Body of pancreas (tissue), 4 donors: ENCODE measurements around the gene CCNA1.

Experiments used
- POLR2A ChIP-seq, 3 donors: fragments of 450-650 bp; IDR thresholded peaks; one replicate each; pipeline ENCODE4 v1.6.1; 2016; ENCODE audit warnings: antibody characterized with exemption in 3 of 3, mild to moderate bottlenecking in 2 of 3
- TF ChIP-seq, protein P1 (sequence below), 7 experiments: fragments of 450-650 bp in 4 of 7; fragments of 200-600 bp in 3 of 7; sonication (generic) in 3 of 7; IDR thresholded peaks; one replicate each; pipeline ENCODE4 v1.5.1; 2016 to 2019; ENCODE audit warnings: antibody characterized with exemption in 7 of 7

DNA sequence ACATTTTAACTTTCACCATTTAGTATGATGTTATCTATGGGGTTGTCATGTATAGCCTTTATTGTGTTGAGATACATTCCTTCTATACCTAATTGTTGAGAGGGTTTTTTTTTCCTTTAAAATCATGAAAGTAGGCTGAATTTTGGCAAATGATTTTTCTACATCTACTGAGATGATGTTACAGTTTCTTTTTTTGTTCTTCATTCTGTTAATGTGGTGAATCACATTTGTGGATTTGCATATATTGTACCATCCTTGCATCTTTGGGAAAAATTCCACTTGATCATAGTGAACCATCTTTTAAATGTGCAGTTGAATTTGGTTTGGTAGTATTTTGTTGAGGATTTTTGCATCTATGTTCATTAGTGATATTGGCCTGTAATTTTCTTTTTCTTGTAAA, 29.2 kb downstream of the CCNA1 start:
- TF ChIP-seq, protein P1, sequence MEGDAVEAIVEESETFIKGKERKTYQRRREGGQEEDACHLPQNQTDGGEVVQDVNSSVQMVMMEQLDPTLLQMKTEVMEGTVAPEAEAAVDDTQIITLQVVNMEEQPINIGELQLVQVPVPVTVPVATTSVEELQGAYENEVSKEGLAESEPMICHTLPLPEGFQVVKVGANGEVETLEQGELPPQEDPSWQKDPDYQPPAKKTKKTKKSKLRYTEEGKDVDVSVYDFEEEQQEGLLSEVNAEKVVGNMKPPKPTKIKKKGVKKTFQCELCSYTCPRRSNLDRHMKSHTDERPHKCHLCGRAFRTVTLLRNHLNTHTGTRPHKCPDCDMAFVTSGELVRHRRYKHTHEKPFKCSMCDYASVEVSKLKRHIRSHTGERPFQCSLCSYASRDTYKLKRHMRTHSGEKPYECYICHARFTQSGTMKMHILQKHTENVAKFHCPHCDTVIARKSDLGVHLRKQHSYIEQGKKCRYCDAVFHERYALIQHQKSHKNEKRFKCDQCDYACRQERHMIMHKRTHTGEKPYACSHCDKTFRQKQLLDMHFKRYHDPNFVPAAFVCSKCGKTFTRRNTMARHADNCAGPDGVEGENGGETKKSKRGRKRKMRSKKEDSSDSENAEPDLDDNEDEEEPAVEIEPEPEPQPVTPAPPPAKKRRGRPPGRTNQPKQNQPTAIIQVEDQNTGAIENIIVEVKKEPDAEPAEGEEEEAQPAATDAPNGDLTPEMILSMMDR (IDR thresholded peaks at IDR 0.05), result no peak
- no peak for TF ChIP-seq POLR2A (IDR thresholded peaks at IDR 0.05)
